Neural progenitor cell (in vitro differentiated cells): Measurements from ENCODE around the gene SLCO3A1. TPM values are rescaled to one million over a fixed set of nuclear protein-coding genes. Genes with fewer than 3 reads are reported as not detected.

Source experiments
- DNase-seq: peaks from one replicate; pipeline ENCODE4 v3.0.0-alpha.2; 2016; ENCODE audit warnings: low spot score
- H2AFZ ChIP-seq: fragments of 200-600 bp; sonication (generic); replicated peaks from 2 replicates; pipeline ENCODE4 v1.6.1; 2016; ENCODE audit warnings: antibody characterized with exemption
- H3F3A ChIP-seq: fragments of 200-600 bp; sonication (generic); 2 replicates; pipeline ENCODE4 v1.6.1; 2016; ENCODE audit warnings: antibody characterized with exemption, low read depth
- H3K27ac ChIP-seq: fragments of 200-600 bp; sonication (generic); 2 replicates; pipeline ENCODE4 v1.5.1; 2016; ENCODE audit warnings: mild to moderate bottlenecking
- H3K27me3 ChIP-seq: fragments of 200-600 bp; sonication (generic); 2 replicates; pipeline ENCODE4 v1.6.1; 2016; ENCODE audit warnings: mild to moderate bottlenecking, moderate library complexity
- H3K36me3 ChIP-seq: fragments of 200-600 bp; sonication (generic); 2 replicates; pipeline ENCODE4 v1.5.1; 2016
- H3K4me1 ChIP-seq: fragments of 200-600 bp; sonication (generic); 2 replicates; pipeline ENCODE4 v1.6.1; 2016; ENCODE audit warnings: mixed run types
- H3K4me2 ChIP-seq: fragments of 200-600 bp; sonication (generic); 2 replicates; pipeline ENCODE4 v1.6.1; 2016
- H3K4me3 ChIP-seq: fragments of 200-600 bp; sonication (generic); 2 replicates; pipeline ENCODE4 v1.5.1; 2016
- H3K79me2 ChIP-seq: fragments of 200-600 bp; sonication (generic); 2 replicates; pipeline ENCODE4 v1.6.1; 2016; ENCODE audit warnings: low read depth
- H3K9ac ChIP-seq: fragments of 200-600 bp; sonication (generic); 2 replicates; pipeline ENCODE4 v1.6.1; 2016
- H3K9me3 ChIP-seq: fragments of 200-600 bp; sonication (generic); 2 replicates; pipeline ENCODE4 v1.5.1; 2016; ENCODE audit warnings: low read depth
- H4K20me1 ChIP-seq: fragments of 200-600 bp; sonication (generic); 2 replicates; pipeline ENCODE4 v1.6.1; 2016; ENCODE audit warnings: low read depth
- H3K27ac Mint-ChIP-seq: 3 replicates; pipeline ENCODE4 v1.8.0; 2021; ENCODE audit warnings: mixed read lengths
- H3K27me3 Mint-ChIP-seq: 2 replicates; pipeline ENCODE4 v1.8.0; 2022; ENCODE audit warnings: low read depth, mild to moderate bottlenecking, inconsistent platforms, moderate library complexity, mixed read lengths; ENCODE audit not compliant: insufficient read depth
- H3K36me3 Mint-ChIP-seq: 3 replicates; pipeline ENCODE4 v1.8.0; 2021; ENCODE audit warnings: mixed read lengths
- H3K4me1 Mint-ChIP-seq: 3 replicates; pipeline ENCODE4 v1.8.0; 2021; ENCODE audit warnings: mixed read lengths
- H3K4me3 Mint-ChIP-seq: 3 replicates; pipeline ENCODE4 v1.8.0; 2021; ENCODE audit warnings: mild to moderate bottlenecking, moderate library complexity, mixed read lengths
- H3K9me3 Mint-ChIP-seq: 3 replicates; pipeline ENCODE4 v1.8.0; 2020; ENCODE audit warnings: mixed read lengths
- EZH2 ChIP-seq: fragments of 200-600 bp; sonication (generic); IDR thresholded peaks from 2 replicates; pipeline ENCODE4 v1.6.1; 2017; ENCODE audit warnings: antibody characterized with exemption, mild to moderate bottlenecking, moderate library complexity
- EZH2phosphoT487 ChIP-seq: fragments of 200-600 bp; sonication (generic); IDR thresholded peaks from 2 replicates; pipeline ENCODE4 v1.6.1; 2017; ENCODE audit warnings: antibody characterized with exemption
- total RNA-seq: library from RNA; depleted of rRNA; stranded (reverse); fragments of >200 nt; gene quantifications from 2 replicates; pipeline ENCODE4 v1.2.3, GENCODE V29; 2015; ENCODE audit warnings: low replicate concordance
- TF ChIP-seq, protein P1 (sequence below): fragments of 200-600 bp; sonication (generic); IDR thresholded peaks from 2 replicates; pipeline ENCODE4 v1.5.1; 2017; ENCODE audit warnings: antibody characterized with exemption, mild to moderate bottlenecking

The SLCO3A1 gene
- total RNA-seq, 1 donor from 2014 or later, result 6.6 TPM

DNA sequence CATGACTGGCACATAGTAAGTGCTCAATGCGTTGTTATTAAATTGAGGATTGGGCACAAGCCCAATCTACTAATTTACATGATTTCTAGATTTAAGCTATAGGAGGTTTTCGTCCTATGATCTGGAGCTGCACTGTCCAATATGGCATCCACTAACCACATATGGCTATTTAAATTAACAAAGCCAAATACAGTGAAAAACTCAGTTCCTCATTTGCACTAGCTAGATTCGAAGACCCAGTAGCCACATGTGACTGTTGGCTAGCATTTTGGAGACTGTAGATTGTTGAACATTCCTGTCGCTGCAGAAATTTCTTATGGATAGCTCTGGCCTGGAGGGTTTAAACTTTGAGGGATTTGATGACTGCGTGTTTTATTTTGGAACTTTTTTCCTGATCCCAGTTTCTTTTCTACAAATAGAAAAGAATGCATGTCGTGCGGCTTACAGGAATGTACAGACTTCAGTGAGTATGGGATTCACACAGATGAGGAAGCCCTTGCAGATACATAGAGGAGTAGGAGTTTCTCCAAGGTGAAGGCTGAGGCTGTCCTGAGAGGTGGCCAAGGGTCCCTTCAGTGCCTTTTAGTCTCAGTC, 82.8 kb downstream of the SLCO3A1 start:
- no peak overlapping the region for H3K4me3 ChIP-seq
- no peaks in the 10 kb centered on the region for H3F3A ChIP-seq
- TF ChIP-seq EZH2 (no peak), EZH2phosphoT487 (no peak)
- TF ChIP-seq, protein P1, sequence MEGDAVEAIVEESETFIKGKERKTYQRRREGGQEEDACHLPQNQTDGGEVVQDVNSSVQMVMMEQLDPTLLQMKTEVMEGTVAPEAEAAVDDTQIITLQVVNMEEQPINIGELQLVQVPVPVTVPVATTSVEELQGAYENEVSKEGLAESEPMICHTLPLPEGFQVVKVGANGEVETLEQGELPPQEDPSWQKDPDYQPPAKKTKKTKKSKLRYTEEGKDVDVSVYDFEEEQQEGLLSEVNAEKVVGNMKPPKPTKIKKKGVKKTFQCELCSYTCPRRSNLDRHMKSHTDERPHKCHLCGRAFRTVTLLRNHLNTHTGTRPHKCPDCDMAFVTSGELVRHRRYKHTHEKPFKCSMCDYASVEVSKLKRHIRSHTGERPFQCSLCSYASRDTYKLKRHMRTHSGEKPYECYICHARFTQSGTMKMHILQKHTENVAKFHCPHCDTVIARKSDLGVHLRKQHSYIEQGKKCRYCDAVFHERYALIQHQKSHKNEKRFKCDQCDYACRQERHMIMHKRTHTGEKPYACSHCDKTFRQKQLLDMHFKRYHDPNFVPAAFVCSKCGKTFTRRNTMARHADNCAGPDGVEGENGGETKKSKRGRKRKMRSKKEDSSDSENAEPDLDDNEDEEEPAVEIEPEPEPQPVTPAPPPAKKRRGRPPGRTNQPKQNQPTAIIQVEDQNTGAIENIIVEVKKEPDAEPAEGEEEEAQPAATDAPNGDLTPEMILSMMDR, result no peak
- no peak overlapping the region for H3K4me2 ChIP-seq
- no peaks in the 10 kb centered on the region for H3K36me3 ChIP-seq
- Mint-ChIP-seq H3K36me3 (peaks cover 2% of the 10 kb centered on the region), H3K4me1 (peaks cover 13% of the 10 kb centered on the region), H3K27ac (no peak overlapping the region), H3K9me3 (peaks cover 3% of the 10 kb centered on the region), H3K27me3 (peaks cover 2% of the 10 kb centered on the region), H3K4me3 (no peak overlapping the region)
- H4K20me1 ChIP-seq, result peaks cover 12% of the 10 kb centered on the region
- H3K9ac ChIP-seq, result no peak overlapping the region
- H2AFZ ChIP-seq, result no peak overlapping the region
- H3K4me1 ChIP-seq, result peaks cover 17% of the 10 kb centered on the region
- no peaks in the 10 kb centered on the region for H3K9me3 ChIP-seq
- DNase-seq, result no peak
- no peaks in the 10 kb centered on the region for H3K27me3 ChIP-seq
- H3K79me2 ChIP-seq, result no peaks in the 10 kb centered on the region
- no peak overlapping the region for H3K27ac ChIP-seq

DNA sequence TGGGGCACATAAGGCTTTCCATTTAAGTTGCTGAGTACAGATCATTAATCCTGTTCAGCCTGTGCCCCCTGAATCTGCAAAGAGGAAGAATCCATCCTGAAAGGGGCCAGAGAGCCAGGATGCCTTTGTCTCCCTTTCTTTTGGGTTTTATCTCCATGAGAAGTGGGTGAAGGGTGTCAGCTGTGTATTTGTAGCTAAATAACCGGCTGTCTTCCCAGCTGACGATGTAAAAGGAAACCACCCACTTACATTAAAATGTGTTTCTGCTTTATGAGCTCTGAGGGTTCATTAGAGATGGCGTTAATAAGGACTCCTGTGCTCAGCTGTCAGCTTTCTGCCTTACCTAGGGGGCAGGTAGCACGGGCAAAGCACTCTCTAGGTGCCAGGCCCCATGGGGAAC, 83.4 kb downstream of the SLCO3A1 start:
- no peak overlapping the region for H2AFZ ChIP-seq
- Mint-ChIP-seq H3K27ac (no peak overlapping the region), H3K4me3 (no peak overlapping the region)

GRCh38 chr15:91938136-91938535, 84.6 kb downstream of the SLCO3A1 start:
- Histone ChIP-seq H3K27ac (no peak overlapping the region), H3K27me3 (no peaks in the 10 kb centered on the region), H3K4me2 (no peak overlapping the region), H3K9me3 (no peaks in the 10 kb centered on the region), H4K20me1 (peaks cover 14% of the 10 kb centered on the region), H3K4me3 (no peak overlapping the region), H3K4me1 (peaks cover 20% of the 10 kb centered on the region), H3K36me3 (no peaks in the 10 kb centered on the region), H3F3A (no peaks in the 10 kb centered on the region), H3K9ac (no peak overlapping the region), H3K79me2 (no peaks in the 10 kb centered on the region), H2AFZ (no peak overlapping the region)
- peaks cover 30% of the 10 kb centered on the region for H3K4me1 Mint-ChIP-seq
- no peak for TF ChIP-seq EZH2phosphoT487
- TF ChIP-seq EZH2, result no peak
- TF ChIP-seq, protein P1, result no peak
- peaks cover 3% of the 10 kb centered on the region for H3K9me3 Mint-ChIP-seq
- peaks cover 2% of the 10 kb centered on the region for H3K27me3 Mint-ChIP-seq
- DNase-seq, result no peak
- H3K27ac Mint-ChIP-seq, result no peak overlapping the region
- H3K4me3 Mint-ChIP-seq, result no peak overlapping the region
- peaks cover 2% of the 10 kb centered on the region for H3K36me3 Mint-ChIP-seq

More for the DNA sequence above, 83.4 kb downstream of the SLCO3A1 start:
- Histone ChIP-seq H3K79me2 (no peaks in the 10 kb centered on the region), H3K9ac (no peak overlapping the region), H3K4me1 (peaks cover 20% of the 10 kb centered on the region), H3K36me3 (no peaks in the 10 kb centered on the region), H3F3A (no peaks in the 10 kb centered on the region), H3K27me3 (no peaks in the 10 kb centered on the region), H3K9me3 (no peaks in the 10 kb centered on the region), H3K4me2 (no peak overlapping the region), H4K20me1 (peaks cover 14% of the 10 kb centered on the region), H3K4me3 (no peak overlapping the region), H3K27ac (no peak overlapping the region)
- Mint-ChIP-seq H3K4me1 (peaks cover 19% of the 10 kb centered on the region), H3K27me3 (peaks cover 2% of the 10 kb centered on the region), H3K36me3 (peaks cover 2% of the 10 kb centered on the region), H3K9me3 (peaks cover 3% of the 10 kb centered on the region)
- DNase-seq, result no peak
- TF ChIP-seq, protein P1, result no peak
- TF ChIP-seq EZH2phosphoT487 (no peak), EZH2 (no peak)
